GM23338 (cell line): ENCODE data around the gene PRPF19.

ENCODE experiments used
- CTCF ChIP-seq, 2 experiments: fragments of 200-600 bp in 1 of 2; sonication (generic) in 1 of 2; conservative IDR thresholded peaks; 2 replicates each; pipeline versions ENCODE4 v1.5.1 to v1.6.1; 2016 to 2017; ENCODE audit warnings: antibody characterized with exemption in 2 of 2, low read depth in 2 of 2, mild to moderate bottlenecking in 2 of 2, moderate library complexity in 1 of 2
- EZH2 ChIP-seq: fragments of 200-600 bp; sonication (generic); IDR thresholded peaks from one replicate; pipeline ENCODE4 v1.8.0; 2017; ENCODE audit warnings: antibody characterized with exemption, mild to moderate bottlenecking, low read depth; ENCODE audit not compliant: unreplicated experiment
- REST ChIP-seq: IDR thresholded peaks from one replicate; pipeline ENCODE4 v1.6.1; 2018; ENCODE audit warnings: antibody characterized with exemption; ENCODE audit not compliant: unreplicated experiment
- STAT1 ChIP-seq: IDR thresholded peaks from one replicate; pipeline ENCODE4 v1.6.1; 2016; ENCODE audit warnings: antibody characterized with exemption; ENCODE audit not compliant: unreplicated experiment

- TF ChIP-seq CTCF (conservative IDR thresholded peaks at IDR 0.05; ENCODE audit: low read depth in 2 of 2) (no peak), REST (no peak), STAT1 (no peak), EZH2 (no peak)
Measured at GRCh38 chr11:60931917-60932316, 25.5 kb upstream of the PRPF19 start.
